ENCODE measurements around the gene ADGRG4. TPM values are rescaled to one million over a fixed set of nuclear protein-coding genes. Genes with fewer than 3 reads are reported as not detected.

Gene ADGRG4
- total and polyA plus RNA-seq, 4 donors = 0.32 to 1.5 TPM; not detected in 2

DNA sequence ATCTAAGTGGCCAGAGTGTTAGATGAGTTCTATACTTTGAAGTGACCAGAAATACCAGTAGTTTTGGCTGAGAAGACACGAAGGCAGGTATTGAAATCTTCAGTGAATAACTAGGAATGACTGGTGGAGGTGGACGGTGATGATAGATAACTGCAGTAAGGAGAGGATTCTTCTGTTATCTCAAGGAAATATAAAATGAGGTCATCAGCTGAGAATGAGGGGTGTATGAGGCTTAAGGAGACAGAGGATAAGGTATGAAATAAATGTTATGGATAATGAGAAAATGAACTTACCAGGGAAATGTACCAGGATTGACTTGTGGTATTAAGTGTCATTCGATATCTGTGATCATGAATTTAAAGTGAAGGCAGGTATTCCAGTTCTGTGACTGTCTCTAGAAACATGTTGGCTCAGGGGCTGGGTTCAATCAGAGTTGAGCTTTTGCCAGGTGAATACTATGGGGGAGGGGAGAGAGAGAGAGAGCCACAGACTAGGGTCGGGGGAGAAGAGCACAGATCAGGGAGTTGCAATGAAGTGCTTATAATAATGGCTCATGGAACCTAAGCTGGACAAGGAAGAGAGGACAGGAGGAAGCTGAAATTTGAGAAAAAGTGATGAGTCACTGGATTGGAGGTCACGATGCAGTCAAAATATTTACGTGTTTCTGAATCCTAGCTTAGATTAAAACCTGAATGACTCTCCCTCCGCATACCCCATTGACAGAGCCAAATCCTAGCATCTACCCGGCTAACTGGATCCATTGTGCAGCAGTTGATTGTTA is 149.5 kb downstream of the ADGRG4 start:
- H3K4me1 ChIP-seq (ENCODE audit: control insufficient read depth in 1 of 2, insufficient read depth in 2 of 2, low read length in 2 of 2) = no peaks in the 10 kb centered on the region
- ATAC-seq (ENCODE audit: low FRiP score) (no peak), DNase-seq (no peak)
- no peaks in the 10 kb centered on the region for H3K36me3 ChIP-seq (ENCODE audit: control insufficient read depth in 1 of 2, insufficient read depth in 2 of 2, low read length in 1 of 2)
- WGBS, 2 donors = 58 to 62% methylated on average over 8 of the region's 8 CpGs
- H3K9me3 ChIP-seq (ENCODE audit: control insufficient read depth, low read length) = no peaks in the 10 kb centered on the region
- H3K4me3 ChIP-seq (ENCODE audit: low read length in 2 of 2) = no peak overlapping the region
- H3K27ac ChIP-seq (ENCODE audit: low read depth in 1 of 2, low read length in 2 of 2) = no peak overlapping the region
- no peaks in the 10 kb centered on the region for H3K27me3 ChIP-seq (ENCODE audit: control insufficient read depth in 1 of 2, insufficient read depth in 2 of 2, low read length in 1 of 2)
- intact Hi-C loops (cut with DNase I) = no loop called here

DNA sequence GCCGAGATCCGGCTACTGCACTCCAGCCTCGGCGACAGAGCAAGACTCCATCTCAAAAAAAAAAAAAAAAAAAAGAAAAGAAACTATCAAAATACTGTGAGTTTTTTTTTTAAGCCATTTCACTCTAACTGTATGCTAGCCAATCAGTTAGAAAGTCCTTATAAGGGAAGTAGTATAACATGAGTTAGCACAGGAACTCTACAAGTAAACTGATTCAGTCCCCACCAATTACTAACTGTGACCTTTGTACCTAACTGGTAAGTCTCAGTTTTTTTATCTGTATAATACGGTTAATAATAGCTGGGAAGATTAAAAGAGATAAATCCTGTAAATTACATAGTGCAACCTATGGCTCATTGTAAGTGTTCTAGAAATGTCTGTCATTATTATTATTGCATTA is 151.9 kb downstream of the ADGRG4 start:
- intact Hi-C loops (cut with DNase I) = no loop called here
- Histone ChIP-seq H3K27ac (ENCODE audit: low read depth in 1 of 2, low read length in 2 of 2) (no peak overlapping the region), H3K4me1 (ENCODE audit: control insufficient read depth in 1 of 2, insufficient read depth in 2 of 2, low read length in 2 of 2) (no peaks in the 10 kb centered on the region), H3K4me3 (ENCODE audit: low read length in 2 of 2) (no peak overlapping the region), H3K27me3 (ENCODE audit: control insufficient read depth in 1 of 2, insufficient read depth in 2 of 2, low read length in 1 of 2) (no peaks in the 10 kb centered on the region), H3K36me3 (ENCODE audit: control insufficient read depth in 1 of 2, insufficient read depth in 2 of 2, low read length in 1 of 2) (no peaks in the 10 kb centered on the region), H3K9me3 (ENCODE audit: control insufficient read depth, low read length) (no peaks in the 10 kb centered on the region)
- 82% methylated on average over 5 of the region's 5 CpGs for WGBS, 2 donors
- no peak for ATAC-seq (ENCODE audit: low FRiP score)
- DNase-seq = no peak

GRCh38 chrX:136453114-136453513 is 152.4 kb downstream of the ADGRG4 start:
- no peak for ATAC-seq (ENCODE audit: low FRiP score)
- 66 to 83% methylated on average over 1 of the region's 1 CpG for WGBS, 2 donors

DNA sequence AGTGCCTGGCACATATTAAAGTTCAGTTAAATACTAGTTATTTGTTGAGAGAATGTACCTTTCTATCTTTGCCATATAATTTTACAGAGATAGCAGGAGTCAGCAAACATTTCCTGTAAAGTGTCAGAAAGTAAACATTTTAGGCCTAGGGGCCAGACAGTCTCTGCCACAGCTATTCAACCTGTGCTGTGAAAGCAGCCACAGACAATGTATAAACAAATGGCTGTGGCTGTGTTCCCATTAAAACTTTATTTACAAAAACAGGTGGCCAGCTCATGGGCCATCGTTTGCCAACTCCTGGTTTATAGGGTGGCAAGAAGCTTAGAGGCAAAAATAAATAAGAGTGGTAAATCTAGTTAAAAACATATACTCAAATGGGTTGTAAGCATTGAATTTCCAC is 153.0 kb downstream of the ADGRG4 start:
- Histone ChIP-seq H3K36me3 (ENCODE audit: control insufficient read depth in 1 of 2, insufficient read depth in 2 of 2, low read length in 1 of 2) (no peaks in the 10 kb centered on the region), H3K27me3 (ENCODE audit: control insufficient read depth in 1 of 2, insufficient read depth in 2 of 2, low read length in 1 of 2) (no peaks in the 10 kb centered on the region), H3K4me3 (ENCODE audit: low read length in 2 of 2) (no peak overlapping the region), H3K27ac (ENCODE audit: low read depth in 1 of 2, low read length in 2 of 2) (no peak overlapping the region), H3K4me1 (ENCODE audit: control insufficient read depth in 1 of 2, insufficient read depth in 2 of 2, low read length in 2 of 2) (no peaks in the 10 kb centered on the region), H3K9me3 (ENCODE audit: control insufficient read depth, low read length) (no peaks in the 10 kb centered on the region)
- intact Hi-C loops (cut with DNase I) = no loop called here
- DNase-seq (no peak), ATAC-seq (ENCODE audit: low FRiP score) (no peak)
- WGBS, 2 donors = 16 to 43% methylated on average over 1 of the region's 1 CpG

More at GRCh38 chrX:136453114-136453513, 152.4 kb downstream of the ADGRG4 start:
- H3K9me3 ChIP-seq (ENCODE audit: control insufficient read depth, low read length) = no peaks in the 10 kb centered on the region
- H3K4me1 ChIP-seq (ENCODE audit: control insufficient read depth in 1 of 2, insufficient read depth in 2 of 2, low read length in 2 of 2) = no peaks in the 10 kb centered on the region
- no peaks in the 10 kb centered on the region for H3K27me3 ChIP-seq (ENCODE audit: control insufficient read depth in 1 of 2, insufficient read depth in 2 of 2, low read length in 1 of 2)
- H3K36me3 ChIP-seq (ENCODE audit: control insufficient read depth in 1 of 2, insufficient read depth in 2 of 2, low read length in 1 of 2) = no peaks in the 10 kb centered on the region
- H3K27ac ChIP-seq (ENCODE audit: low read depth in 1 of 2, low read length in 2 of 2) = no peak overlapping the region
- intact Hi-C loops (cut with DNase I) = no loop called here
- no peak for DNase-seq
- H3K4me3 ChIP-seq (ENCODE audit: low read length in 2 of 2) = no peak overlapping the region

DNA sequence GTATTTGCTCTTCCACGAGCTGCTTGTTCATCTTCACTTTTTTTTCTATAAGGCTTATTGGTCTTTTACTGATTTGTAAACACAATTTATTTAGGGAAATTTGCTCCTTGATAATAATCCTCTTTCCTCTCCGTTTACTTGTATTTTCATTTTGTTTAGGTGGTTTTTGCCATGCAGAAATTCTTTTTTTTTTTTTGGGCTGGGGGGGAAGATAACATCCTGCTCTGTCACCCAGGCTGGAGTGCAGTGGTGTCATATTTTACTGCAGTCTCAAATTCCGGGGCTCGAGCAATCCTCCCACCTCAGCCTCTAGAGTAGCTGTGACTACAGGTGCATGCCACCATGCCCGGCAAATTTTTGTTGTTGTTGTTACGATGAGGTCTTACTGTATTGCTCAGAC is 155.4 kb downstream of the ADGRG4 start:
- H3K36me3 ChIP-seq (ENCODE audit: control insufficient read depth in 1 of 2, insufficient read depth in 2 of 2, low read length in 1 of 2) = no peaks in the 10 kb centered on the region
- H3K4me3 ChIP-seq (ENCODE audit: low read length in 2 of 2) = no peak overlapping the region
- H3K9me3 ChIP-seq (ENCODE audit: control insufficient read depth, low read length) = no peaks in the 10 kb centered on the region
- H3K27ac ChIP-seq (ENCODE audit: low read depth in 1 of 2, low read length in 2 of 2) = no peak overlapping the region
- 63 to 73% methylated on average over 6 of the region's 6 CpGs for WGBS, 2 donors
- DNase-seq = no peak
- ATAC-seq (ENCODE audit: low FRiP score) = no peak
- intact Hi-C loops (cut with DNase I) = no loop called here
- no peaks in the 10 kb centered on the region for H3K4me1 ChIP-seq (ENCODE audit: control insufficient read depth in 1 of 2, insufficient read depth in 2 of 2, low read length in 2 of 2)
- no peaks in the 10 kb centered on the region for H3K27me3 ChIP-seq (ENCODE audit: control insufficient read depth in 1 of 2, insufficient read depth in 2 of 2, low read length in 1 of 2)

GRCh38 chrX:136457303-136457917 is 156.6 kb downstream of the ADGRG4 start:
- intact Hi-C loops (cut with DNase I) = no loop called here
- no peak overlapping the region for H3K4me3 ChIP-seq (ENCODE audit: low read length in 2 of 2)
- ATAC-seq (ENCODE audit: low FRiP score) (no peak), DNase-seq (no peak)
- H3K36me3 ChIP-seq (ENCODE audit: control insufficient read depth in 1 of 2, insufficient read depth in 2 of 2, low read length in 1 of 2) = no peaks in the 10 kb centered on the region
- no peaks in the 10 kb centered on the region for H3K4me1 ChIP-seq (ENCODE audit: control insufficient read depth in 1 of 2, insufficient read depth in 2 of 2, low read length in 2 of 2)
- H3K9me3 ChIP-seq (ENCODE audit: control insufficient read depth, low read length) = no peaks in the 10 kb centered on the region
- H3K27me3 ChIP-seq (ENCODE audit: control insufficient read depth in 1 of 2, insufficient read depth in 2 of 2, low read length in 1 of 2) = no peaks in the 10 kb centered on the region
- H3K27ac ChIP-seq (ENCODE audit: low read depth in 1 of 2, low read length in 2 of 2) = no peak overlapping the region
- 32 to 53% methylated on average over 5 of the region's 5 CpGs for WGBS, 2 donors

- ATAC-seq (ENCODE audit: low FRiP score) (no peak), DNase-seq (no peak)
- Histone ChIP-seq H3K9me3 (ENCODE audit: control insufficient read depth, low read length) (no peaks in the 10 kb centered on the region), H3K4me3 (ENCODE audit: low read length in 2 of 2) (no peak overlapping the region), H3K27me3 (ENCODE audit: control insufficient read depth in 1 of 2, insufficient read depth in 2 of 2, low read length in 1 of 2) (no peaks in the 10 kb centered on the region), H3K4me1 (ENCODE audit: control insufficient read depth in 1 of 2, insufficient read depth in 2 of 2, low read length in 2 of 2) (no peaks in the 10 kb centered on the region), H3K27ac (ENCODE audit: low read depth in 1 of 2, low read length in 2 of 2) (no peak overlapping the region), H3K36me3 (ENCODE audit: control insufficient read depth in 1 of 2, insufficient read depth in 2 of 2, low read length in 1 of 2) (no peaks in the 10 kb centered on the region)
- 62 to 75% methylated on average over 3 of the region's 3 CpGs for WGBS, 2 donors
- intact Hi-C loops (cut with DNase I) = no loop called here
Observed at GRCh38 chrX:136464589-136464988, 163.8 kb downstream of the ADGRG4 start.
